Astrocyte (in vitro differentiated cells and primary cell): Measurements from ENCODE around the gene CSRNP2.

Experiments
- CTCF ChIP-seq: IDR thresholded peaks from 2 replicates; pipeline ENCODE4 v1.5.1; 2011; ENCODE audit warnings: low read depth, mild to moderate bottlenecking, inconsistent platforms, low read length, moderate library complexity; ENCODE audit not compliant: insufficient read depth
- EZH2 ChIP-seq: IDR thresholded peaks from 2 replicates; pipeline ENCODE4 v1.6.1; 2012; ENCODE audit warnings: mild to moderate bottlenecking, low read length, inconsistent platforms; ENCODE audit not compliant: insufficient read depth

GRCh38 chr12:51132693-51133092, 49.3 kb upstream of the CSRNP2 start:
- no peak for TF ChIP-seq EZH2
- no peak for TF ChIP-seq CTCF
